ENCODE results near the gene NPB.

Gene NPB

GRCh38 chr17:81863123-81863675, 38.8 kb upstream of the NPB start:
- ChIA-PET CTCF (interaction anchor here (1.1 to 1.3 kb wide), 2 partner anchors 130 to 163 kb away, joined by 4 read pairs; no protein-coding TSS in a partner anchor), POLR2A (interaction anchor here (0.9 to 1.4 kb wide), 3 partner anchors 33 to 160 kb away, joined by 3 to 7 read pairs (median 6); partner anchors contain the start of genes CENPX, LRRC45 and MRPL12)
- Histone ChIP-seq H3K27ac (ENCODE audit: extremely low read depth, low read depth, low read length) (no peak overlapping the region; the same call in 1 of the 2 replicates), H3K4me3 (ENCODE audit: low read depth, low read length) (no peak overlapping the region), H3K9me3 (ENCODE audit: control insufficient read depth, insufficient read depth, low read depth, low read length) (no peaks in the 10 kb centered on the region), H3K4me1 (ENCODE audit: control insufficient read depth, insufficient read depth, low read length) (peaks cover 13% of the 10 kb centered on the region), H3K36me3 (ENCODE audit: control insufficient read depth in 2 of 2, insufficient read depth in 1 of 2, low read length in 2 of 2) (peaks cover 16 to 71% of the 10 kb centered on the region in 2 experiments)
- no peak for TF ChIP-seq ZNF18 (tag by site-specific recombination; IDR thresholded peaks at IDR 0.05)
- no peak for TF ChIP-seq SALL2 (tag by site-specific recombination; IDR thresholded peaks at IDR 0.05; ENCODE audit: borderline replicate concordance)
- TF ChIP-seq ZNF280D (tag by site-specific recombination; IDR thresholded peaks at IDR 0.05), result no peak
- no peak for TF ChIP-seq ZNF623 (tag by site-specific recombination; IDR thresholded peaks at IDR 0.05)
- TF ChIP-seq ZNF211 (tag by site-specific recombination; IDR thresholded peaks at IDR 0.05; ENCODE audit: low read depth), result no peak
- no peak for TF ChIP-seq HOXA7 (CRISPR knock-in tag; IDR thresholded peaks at IDR 0.05; ENCODE audit: borderline replicate concordance)

- H3K4me1 ChIP-seq (ENCODE audit: control insufficient read depth, insufficient read depth, low read length), result peaks cover 13% of the 10 kb centered on the region
- H3K4me3 ChIP-seq (ENCODE audit: low read depth, low read length), result no peak overlapping the region
- H3K9me3 ChIP-seq (ENCODE audit: control insufficient read depth, insufficient read depth, low read depth, low read length), result no peaks in the 10 kb centered on the region
- peaks cover 12 to 70% of the 10 kb centered on the region in 2 experiments; a peak in 2 of 3 replicates for H3K36me3 ChIP-seq (ENCODE audit: control insufficient read depth in 2 of 2, insufficient read depth in 1 of 2, low read length in 2 of 2)
- TF ChIP-seq ZNF449 (tag by site-specific recombination; IDR thresholded peaks at IDR 0.05), result peak; percentile 51; the same call in 1 of the 2 replicates
- peak; percentile 46 for TF ChIP-seq ZBTB8A (tag by site-specific recombination; IDR thresholded peaks at IDR 0.05)
- TF ChIP-seq ZNF350 (tag by site-specific recombination; IDR thresholded peaks at IDR 0.05), result no peak
- TF ChIP-seq CTCF (tag by site-specific recombination; IDR thresholded peaks at IDR 0.05), result peak; percentile 42; the same call in 1 of the 2 replicates
- peak; percentile 59 for TF ChIP-seq HIC1 (tag by site-specific recombination; IDR thresholded peaks at IDR 0.05)
- peak; percentile 62 for TF ChIP-seq GLIS2 (tag by site-specific recombination; IDR thresholded peaks at IDR 0.05)
- CTCF ChIA-PET, result interaction anchor here (0.5 to 1.3 kb wide), 2 partner anchors 131 to 232 kb away, joined by 3 to 4 read pairs; no protein-coding TSS in a partner anchor
- H3K27ac ChIP-seq (ENCODE audit: extremely low read depth, low read depth, low read length), result peak overlapping the region; percentile 26; the same call in 1 of the 2 replicates
- POLR2A ChIA-PET, result interaction anchor here (0.9 to 1.4 kb wide), 4 partner anchors 32 to 161 kb away, joined by 3 to 7 read pairs (median 5); partner anchors contain the start of genes CENPX, LRRC45 and MRPL12
Observed at GRCh38 chr17:81863833-81864768, 37.9 kb upstream of the NPB start.
